Myocyte (in vitro differentiated cells): ENCODE measurements around the gene LCORL. TPM values are rescaled to one million over a fixed set of nuclear protein-coding genes. Genes with fewer than 3 reads are reported as not detected.
"Not testable (repeated sequence)": the region's sequence is repeated elsewhere in the genome, so short reads cannot be mapped to it uniquely, and the experiment has no call there.

ENCODE experiments used
- DNase-seq: peaks from one replicate; pipeline ENCODE4 v3.0.0-alpha.2; 2012; ENCODE audit warnings: low read depth
- polyA plus RNA-seq: library from polyadenylated mRNA; unstranded; fragments of >200 nt; gene quantifications from one replicate; pipeline ENCODE4 v1.2.1, GENCODE V29; 2012; ENCODE audit warnings: missing spikeins
- total RNA-seq: library from RNA; depleted of rRNA; stranded (reverse); fragments of >200 nt; gene quantifications from 2 replicates; pipeline ENCODE4 v1.2.3, GENCODE V29; 2014

Gene LCORL
- 24.0 and 26.5 TPM in 2 replicates for total RNA-seq
- 2.1 TPM for polyA plus RNA-seq

GRCh38 chr4:18021720-18022571, at the start of gene LCORL:
LCORL (minus strand) TSS chr4:18021755; CDS start chr4:18021751, 4 bp downstream.
- peak; percentile 98 for DNase-seq

DNA sequence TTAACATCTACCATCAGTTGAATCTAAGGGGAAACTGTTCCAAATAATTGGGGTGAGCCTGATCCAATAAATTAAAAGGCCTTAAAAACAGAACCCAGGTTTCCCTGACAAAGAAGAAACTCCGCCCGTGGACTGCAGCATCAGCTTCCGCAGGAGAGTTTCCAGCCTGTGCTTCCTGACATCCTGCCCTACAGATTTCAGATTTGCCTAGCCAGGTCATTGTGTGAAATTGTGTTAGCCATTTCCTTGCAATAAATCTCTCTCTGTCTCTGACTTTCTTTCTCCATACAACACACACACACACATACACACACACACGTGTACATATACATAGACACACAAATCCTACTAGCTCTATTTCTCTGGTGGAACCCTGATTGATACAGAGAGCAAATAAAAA, 48.3 kb upstream of the LCORL start:
- DNase-seq: no peak

- DNase-seq: no peak
These were observed 45.5 kb upstream of the LCORL start for GRCh38 chr4:18067031-18067430.

DNA sequence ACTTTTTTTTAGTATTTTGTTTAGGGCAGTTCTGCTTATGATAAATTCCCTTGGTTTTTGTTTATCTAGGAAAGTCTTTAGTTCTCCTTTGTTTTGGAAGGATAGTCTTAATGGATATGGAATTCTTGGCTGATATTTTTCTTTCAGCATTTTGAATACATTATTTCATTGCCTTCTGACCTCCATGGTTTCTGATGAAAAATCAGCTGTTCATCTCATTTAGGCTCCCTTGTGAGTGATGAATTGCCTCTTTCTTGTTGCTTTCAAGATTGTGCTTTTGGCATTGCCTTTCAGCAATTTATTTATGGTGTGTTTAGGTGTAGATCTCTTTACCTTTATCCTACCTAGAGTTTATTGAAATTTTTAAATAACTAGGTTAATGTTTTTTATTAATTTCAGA, 41.5 kb upstream of the LCORL start:
- DNase-seq: no peak

GRCh38 chr4:18057821-18058533, 36.4 kb upstream of the LCORL start:
- no peak for DNase-seq

- DNase-seq: no peak
These were observed 34.5 kb upstream of the LCORL start for GRCh38 chr4:18056030-18056429.

- no peak for DNase-seq
These were observed 30.6 kb upstream of the LCORL start for GRCh38 chr4:18052158-18052557.

DNA sequence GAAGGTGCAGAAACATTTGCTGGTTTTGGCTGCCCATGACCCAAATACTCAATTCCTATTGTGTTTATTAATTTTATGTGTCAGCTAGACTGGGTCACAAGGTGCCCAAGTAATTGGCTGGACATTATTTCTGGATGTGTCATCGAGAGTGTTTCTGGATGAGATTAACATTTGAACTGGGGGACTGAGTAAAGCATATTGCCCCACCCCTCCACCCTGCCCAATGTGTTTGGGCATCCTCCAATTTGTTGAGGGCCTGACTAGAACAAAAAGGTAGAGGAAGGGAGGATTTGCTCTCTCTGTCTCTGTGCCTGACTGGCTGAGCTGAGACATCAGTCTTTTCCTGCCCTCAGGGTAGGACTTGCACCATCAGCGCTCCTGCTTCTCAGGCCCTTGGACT, 29.7 kb upstream of the LCORL start:
- peak; percentile 3 for DNase-seq

DNA sequence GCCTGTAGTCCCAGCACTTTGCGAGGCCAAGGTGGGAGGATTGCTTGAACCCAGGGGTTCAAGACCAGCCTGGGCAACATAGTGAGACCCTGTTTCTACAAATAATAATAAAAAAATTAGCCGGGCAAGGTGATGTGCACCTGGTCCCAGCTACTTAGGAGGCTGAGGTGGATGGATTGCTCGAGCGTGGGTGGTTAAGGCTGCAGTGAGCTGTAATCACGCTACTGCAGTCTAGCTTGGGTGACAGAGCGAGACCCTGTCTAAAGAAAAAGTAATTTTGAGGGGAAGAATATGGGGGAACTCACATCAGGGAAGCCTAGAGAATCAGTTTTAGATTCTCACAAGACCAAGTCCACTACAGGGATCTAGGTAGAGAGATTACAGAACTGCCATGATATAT, 28.9 kb upstream of the LCORL start:
- no peak for DNase-seq

GRCh38 chr4:18049446-18049845, 27.9 kb upstream of the LCORL start:
- no peak for DNase-seq

DNA sequence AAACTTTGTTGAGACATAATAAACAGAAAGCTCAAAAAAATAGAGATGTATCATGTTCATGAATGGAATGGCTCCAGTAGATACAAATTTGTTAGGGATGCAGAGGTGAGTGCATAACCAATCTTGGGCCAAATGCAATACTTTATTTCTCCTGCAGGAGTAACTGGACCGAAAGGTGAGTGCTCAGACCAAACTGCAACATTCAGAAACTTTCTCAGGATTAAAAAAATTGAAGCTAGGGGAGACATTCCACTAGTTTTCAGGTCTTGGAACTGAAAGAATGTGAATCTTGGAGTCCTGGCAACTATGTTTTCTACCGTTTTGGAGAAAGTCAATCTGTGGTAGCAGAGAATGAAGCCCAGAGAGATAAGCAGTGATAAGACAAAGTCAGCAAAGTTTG, 21.2 kb upstream of the LCORL start:
- no peak for DNase-seq

GRCh38 chr4:18042012-18042411, 20.5 kb upstream of the LCORL start:
- no peak for DNase-seq

GRCh38 chr4:18041114-18041513, 19.6 kb upstream of the LCORL start:
- DNase-seq: no peak

DNA sequence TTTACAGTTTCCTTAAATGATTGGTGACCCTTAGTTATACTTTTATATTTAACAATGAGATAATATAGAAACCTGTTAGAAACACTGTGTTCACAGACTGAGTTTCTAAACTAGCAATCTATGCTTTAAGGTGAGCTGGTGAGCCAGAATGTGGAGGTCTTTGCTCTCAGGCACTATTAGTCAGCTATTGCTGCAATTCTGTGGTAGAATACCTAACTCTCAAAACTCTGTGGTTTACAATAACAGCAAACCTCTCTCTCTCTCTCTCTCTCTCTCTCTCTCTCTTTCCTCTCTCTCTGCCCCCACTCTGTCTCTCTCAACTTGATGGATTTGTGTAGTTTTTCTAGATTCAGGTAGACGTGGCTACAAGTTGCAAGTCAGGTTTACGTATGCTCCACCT, 17.6 kb upstream of the LCORL start:
- DNase-seq: no peak

DNA sequence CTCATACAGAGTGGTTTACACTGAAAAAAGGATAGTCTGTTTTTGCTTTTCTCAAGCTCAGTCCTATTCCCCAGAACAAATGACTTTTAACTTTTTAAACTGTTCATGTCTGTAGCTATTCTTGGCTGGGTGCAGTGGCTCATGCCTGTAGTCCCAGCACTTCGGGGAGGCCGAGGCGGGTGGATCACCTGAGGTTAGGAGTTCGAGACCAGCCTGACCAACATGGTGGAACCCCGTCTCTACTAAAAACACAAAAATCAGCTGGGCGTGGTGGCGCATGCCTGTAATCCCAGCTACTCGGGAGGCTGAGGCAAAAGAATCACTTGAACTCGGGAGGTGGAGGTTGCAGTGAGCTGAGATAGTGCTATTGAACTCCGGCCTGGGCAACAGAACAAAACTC, 14.8 kb upstream of the LCORL start:
- DNase-seq: not testable (repeated sequence)

- no peak for DNase-seq
These were observed 12.5 kb upstream of the LCORL start for GRCh38 chr4:18034099-18034498.

- DNase-seq: no peak
These were observed 11.8 kb upstream of the LCORL start for GRCh38 chr4:18033111-18034085.

DNA sequence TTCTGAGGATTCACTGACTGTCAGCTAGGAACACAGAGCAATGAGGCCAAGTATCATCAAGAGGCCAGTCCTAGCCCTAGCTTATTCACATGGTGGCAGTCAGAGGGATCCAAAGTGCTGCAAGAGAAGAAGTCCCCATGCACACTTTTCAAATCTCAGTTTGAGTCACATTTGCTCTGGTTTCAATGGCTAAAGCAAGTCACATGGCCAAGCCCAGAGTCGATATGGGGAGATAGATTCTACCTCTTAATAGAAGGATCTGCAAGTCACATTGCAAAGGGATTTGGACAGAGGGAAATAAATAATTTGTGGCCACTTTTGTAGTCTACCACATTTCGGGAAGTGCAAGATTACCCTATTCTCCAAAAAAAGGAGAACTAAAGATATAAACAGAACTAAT, 3.7 kb upstream of the LCORL start:
- no peak for DNase-seq

DNA sequence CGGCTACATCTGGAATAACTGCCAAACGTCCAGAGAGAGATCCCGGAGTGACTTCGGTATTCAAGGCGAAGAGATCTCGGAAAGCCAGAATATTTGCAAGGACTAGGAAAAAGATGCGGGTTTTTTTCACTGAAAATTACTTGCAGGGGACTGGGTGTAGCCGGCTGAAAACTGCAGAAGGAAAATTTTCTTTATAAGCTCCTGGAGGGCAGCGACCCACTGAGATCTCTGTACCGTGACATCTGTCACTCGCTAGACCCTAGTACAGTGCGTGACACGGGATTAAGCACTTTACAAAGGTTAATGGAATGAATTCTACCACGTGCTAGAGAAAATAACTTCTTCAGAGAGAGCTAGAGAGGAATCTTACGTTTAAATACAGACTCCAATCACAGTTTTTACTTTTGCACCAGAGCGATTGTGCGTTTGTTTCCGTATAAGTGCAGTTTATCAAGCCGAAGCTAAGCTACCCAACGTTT, 1.1 kb upstream of the LCORL start:
- peak; percentile 25 for DNase-seq

DNA sequence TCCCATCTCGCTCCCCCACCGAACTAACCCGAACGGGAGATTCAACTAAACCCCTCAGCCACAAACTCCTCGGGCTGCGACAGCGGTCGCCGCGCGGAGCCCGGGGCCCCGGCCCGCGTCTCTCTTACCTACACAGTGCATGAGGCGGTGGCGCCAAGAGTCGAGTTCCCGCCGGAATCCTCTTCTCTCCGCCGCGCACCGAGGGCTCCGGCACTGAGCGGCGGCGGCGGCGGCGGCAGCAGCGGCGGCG, 160 bp downstream of the LCORL start:
- DNase-seq: no peak

- DNase-seq: peak; percentile 84
These were observed 685 bp downstream of the LCORL start for GRCh38 chr4:18020671-18021469.
